Measurements from ENCODE around the gene TMEM170A. TPM values are rescaled to one million over a fixed set of nuclear protein-coding genes. Genes with fewer than 3 reads are reported as not detected.

TMEM170A gene
- total RNA-seq, 1 donor from 2014 or later: 16.4 TPM

DNA sequence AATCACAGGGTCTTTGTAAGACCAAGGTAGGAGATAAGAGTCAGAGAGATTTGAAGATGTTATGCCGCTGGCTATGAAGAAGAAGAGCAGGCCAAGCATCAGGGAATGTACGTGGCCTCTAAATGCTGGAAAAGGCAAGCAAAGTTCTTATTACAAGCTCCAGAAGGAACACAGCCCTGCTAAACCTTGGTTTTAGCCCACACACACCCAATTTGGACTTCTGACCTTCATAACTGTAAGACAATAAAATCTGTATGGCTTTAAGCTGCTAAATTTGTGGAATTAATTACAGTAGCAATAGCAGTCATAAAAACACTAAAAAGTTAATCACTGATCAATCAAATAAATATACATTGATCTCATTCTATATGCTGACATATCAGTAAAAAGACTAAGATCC lies 6.0 kb downstream of the TMEM170A start:
- Histone ChIP-seq H3K27me3 (ENCODE audit: insufficient read depth, low read length) (no peaks in the 10 kb centered on the region), H3K9me3 (ENCODE audit: insufficient read depth, low read depth, low read length) (no peaks in the 10 kb centered on the region), H4K20me1 (ENCODE audit: insufficient read depth, low read length) (peaks cover 94% of the 10 kb centered on the region), H3K4me2 (ENCODE audit: low read length) (no peak overlapping the region), H3K27ac (ENCODE audit: low read depth, low read length) (no peak overlapping the region), H3K4me1 (ENCODE audit: insufficient read depth, low read length) (peaks cover 3% of the 10 kb centered on the region), H2AFZ (ENCODE audit: low read depth, low read length) (no peak overlapping the region), H3K79me2 (ENCODE audit: insufficient read depth, low read length) (peaks cover 96% of the 10 kb centered on the region), H3K36me3 (ENCODE audit: insufficient read depth, low read length) (no peaks in the 10 kb centered on the region), H3K9ac (ENCODE audit: low read length) (no peak overlapping the region), H3K4me3 (ENCODE audit: insufficient read depth, low read depth, low read length) (no peak overlapping the region)
- FAIRE-seq: no peak
- Mint-ChIP-seq H3K4me3 (ENCODE audit: unreplicated experiment) (no peak overlapping the region), H3K27ac (ENCODE audit: unreplicated experiment) (no peak overlapping the region), H3K27me3 (ENCODE audit: low read depth, unreplicated experiment) (no peaks in the 10 kb centered on the region), H3K36me3 (ENCODE audit: low read depth, unreplicated experiment) (no peaks in the 10 kb centered on the region), H3K9me3 (ENCODE audit: unreplicated experiment) (no peaks in the 10 kb centered on the region), H3K4me1 (ENCODE audit: low read depth, unreplicated experiment) (peaks cover 13% of the 10 kb centered on the region)
- no peak for TF ChIP-seq EZH2 (IDR thresholded peaks at IDR 0.05; ENCODE audit: insufficient read depth, low read length)
- TF ChIP-seq CTCF (IDR thresholded peaks at IDR 0.05; ENCODE audit: insufficient read depth, low read depth, low read length): no peak
- no peak for DNase-seq (ENCODE audit: low read depth)

DNA sequence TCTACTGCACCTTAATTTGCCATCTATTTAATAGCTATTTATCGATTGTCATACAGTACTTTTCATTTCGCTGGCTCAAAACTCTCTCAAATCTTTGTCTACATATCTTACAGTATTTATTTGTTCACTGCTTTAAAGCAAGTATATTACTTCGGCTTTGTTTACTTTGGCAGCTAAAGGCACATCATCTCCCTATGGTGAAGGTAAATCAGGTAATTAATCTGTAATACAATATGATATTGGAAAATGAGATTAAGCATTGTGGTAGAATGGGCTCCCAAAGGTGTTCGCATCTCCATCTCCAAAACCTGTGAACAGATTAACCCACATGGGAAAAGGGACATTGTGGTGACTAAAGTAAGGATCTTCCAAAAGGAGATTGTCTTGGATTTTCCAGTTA lies 6.5 kb downstream of the TMEM170A start:
- Histone ChIP-seq H3K36me3 (ENCODE audit: insufficient read depth, low read length) (no peaks in the 10 kb centered on the region), H3K9ac (ENCODE audit: low read length) (no peak overlapping the region), H3K27ac (ENCODE audit: low read depth, low read length) (no peak overlapping the region), H3K27me3 (ENCODE audit: insufficient read depth, low read length) (no peaks in the 10 kb centered on the region), H3K4me1 (ENCODE audit: insufficient read depth, low read length) (peaks cover 1% of the 10 kb centered on the region), H3K79me2 (ENCODE audit: insufficient read depth, low read length) (peaks cover 96% of the 10 kb centered on the region), H2AFZ (ENCODE audit: low read depth, low read length) (no peak overlapping the region), H3K4me3 (ENCODE audit: insufficient read depth, low read depth, low read length) (no peak overlapping the region), H3K9me3 (ENCODE audit: insufficient read depth, low read depth, low read length) (no peaks in the 10 kb centered on the region), H4K20me1 (ENCODE audit: insufficient read depth, low read length) (peaks cover 94% of the 10 kb centered on the region), H3K4me2 (ENCODE audit: low read length) (no peak overlapping the region)
- H3K27me3 Mint-ChIP-seq (ENCODE audit: low read depth, unreplicated experiment): no peaks in the 10 kb centered on the region
- H3K27ac Mint-ChIP-seq (ENCODE audit: unreplicated experiment): no peak overlapping the region
- H3K4me3 Mint-ChIP-seq (ENCODE audit: unreplicated experiment): no peak overlapping the region
- H3K9me3 Mint-ChIP-seq (ENCODE audit: unreplicated experiment): no peaks in the 10 kb centered on the region
- H3K4me1 Mint-ChIP-seq (ENCODE audit: low read depth, unreplicated experiment): peaks cover 12% of the 10 kb centered on the region
- TF ChIP-seq EZH2 (IDR thresholded peaks at IDR 0.05; ENCODE audit: insufficient read depth, low read length): no peak
- TF ChIP-seq CTCF (IDR thresholded peaks at IDR 0.05; ENCODE audit: insufficient read depth, low read depth, low read length): no peak
- DNase-seq (ENCODE audit: low read depth) (no peak), FAIRE-seq (no peak)
- H3K36me3 Mint-ChIP-seq (ENCODE audit: low read depth, unreplicated experiment): no peaks in the 10 kb centered on the region

- H3K36me3 ChIP-seq (ENCODE audit: insufficient read depth, low read length): no peaks in the 10 kb centered on the region
- H3K79me2 ChIP-seq (ENCODE audit: insufficient read depth, low read length): peaks cover 96% of the 10 kb centered on the region
- no peak overlapping the region for H3K4me2 ChIP-seq (ENCODE audit: low read length)
- H3K4me1 Mint-ChIP-seq (ENCODE audit: low read depth, unreplicated experiment): peaks cover 10% of the 10 kb centered on the region
- peaks cover 2% of the 10 kb centered on the region for H3K36me3 Mint-ChIP-seq (ENCODE audit: low read depth, unreplicated experiment)
- H2AFZ ChIP-seq (ENCODE audit: low read depth, low read length): no peak overlapping the region
- H3K4me3 Mint-ChIP-seq (ENCODE audit: unreplicated experiment): no peak overlapping the region
- no peaks in the 10 kb centered on the region for H3K4me1 ChIP-seq (ENCODE audit: insufficient read depth, low read length)
- FAIRE-seq: no peak
- H3K27ac ChIP-seq (ENCODE audit: low read depth, low read length): no peak overlapping the region
- DNase-seq (ENCODE audit: low read depth): no peak
- peaks cover 94% of the 10 kb centered on the region for H4K20me1 ChIP-seq (ENCODE audit: insufficient read depth, low read length)
- H3K9me3 ChIP-seq (ENCODE audit: insufficient read depth, low read depth, low read length): no peaks in the 10 kb centered on the region
- H3K9ac ChIP-seq (ENCODE audit: low read length): no peak overlapping the region
- H3K27me3 Mint-ChIP-seq (ENCODE audit: low read depth, unreplicated experiment): no peaks in the 10 kb centered on the region
- no peak overlapping the region for H3K27ac Mint-ChIP-seq (ENCODE audit: unreplicated experiment)
- no peak overlapping the region for H3K4me3 ChIP-seq (ENCODE audit: insufficient read depth, low read depth, low read length)
- H3K27me3 ChIP-seq (ENCODE audit: insufficient read depth, low read length): no peaks in the 10 kb centered on the region
- no peaks in the 10 kb centered on the region for H3K9me3 Mint-ChIP-seq (ENCODE audit: unreplicated experiment)
- TF ChIP-seq EZH2 (IDR thresholded peaks at IDR 0.05; ENCODE audit: insufficient read depth, low read length) (no peak), CTCF (IDR thresholded peaks at IDR 0.05; ENCODE audit: insufficient read depth, low read depth, low read length) (no peak)
Measured at GRCh38 chr16:75457485-75458021, 6.9 kb downstream of the TMEM170A start.
